H1 (cell line): Measurements from ENCODE around the gene CD28.

Experiments used
- CEBPB ChIP-seq: IDR thresholded peaks from 2 replicates; pipeline ENCODE4 v1.6.1; 2012; ENCODE audit warnings: low read depth, low read length
- CTCF ChIP-seq, 3 experiments: IDR thresholded peaks; 1 replicate in 2 of 3; 2 replicates in 1 of 3; pipeline versions ENCODE4 v1.5.1 to v1.6.1; 2011; ENCODE audit warnings: low read length in 3 of 3, mild to moderate bottlenecking in 3 of 3, inconsistent platforms in 2 of 3, low read depth in 1 of 3, moderate library complexity in 1 of 3; ENCODE audit not compliant: insufficient read depth in 1 of 3; ENCODE audit errors: control extremely low read depth in 1 of 3
- EZH2 ChIP-seq: fragments of 200-600 bp; sonication (generic); IDR thresholded peaks from 2 replicates; pipeline ENCODE4 v1.7.1; 2012; ENCODE audit warnings: low read depth, mild to moderate bottlenecking, moderate library complexity, low read length, inconsistent platforms; ENCODE audit not compliant: severe bottlenecking
- GABPA ChIP-seq: IDR thresholded peaks from 2 replicates; pipeline ENCODE4 v1.6.1; 2011; ENCODE audit warnings: mild to moderate bottlenecking, low read length, moderate library complexity, borderline replicate concordance; ENCODE audit not compliant: insufficient read depth
- HDAC2 ChIP-seq, 2 experiments: fragments of 300-600 bp in 1 of 2; sonication (generic) in 1 of 2; IDR thresholded peaks; 2 replicates each; pipeline ENCODE4 v1.6.1; 2011 to 2012; ENCODE audit warnings: low read depth in 2 of 2, low read length in 2 of 2, mild to moderate bottlenecking in 2 of 2, moderate library complexity in 2 of 2, borderline replicate concordance in 1 of 2, inconsistent platforms in 1 of 2
- JUN ChIP-seq: IDR thresholded peaks from 2 replicates; pipeline ENCODE4 v1.6.1; 2011; ENCODE audit warnings: low read depth, mild to moderate bottlenecking, improper control_type of control experiment, low read length
- POLR2A ChIP-seq, 2 experiments: IDR thresholded peaks; 1 replicate in 1 of 2; 2 replicates in 1 of 2; pipeline ENCODE4 v1.6.1; 2011; ENCODE audit warnings: low read depth in 2 of 2, low read length in 2 of 2, mild to moderate bottlenecking in 2 of 2; ENCODE audit errors: control extremely low read depth in 1 of 2
- POLR2AphosphoS5 ChIP-seq: IDR thresholded peaks from 2 replicates; pipeline ENCODE4 v1.6.1; 2011; ENCODE audit warnings: low read depth, low read length
- RAD21 ChIP-seq, 2 experiments: IDR thresholded peaks in 1 of 2; conservative IDR thresholded peaks in 1 of 2; 2 replicates each; pipeline ENCODE4 v1.6.1; 2011; ENCODE audit warnings: low read depth in 2 of 2, low read length in 2 of 2, improper control_type of control experiment in 1 of 2, inconsistent platforms in 1 of 2, mild to moderate bottlenecking in 1 of 2, moderate library complexity in 1 of 2
- YY1 ChIP-seq: IDR thresholded peaks from 2 replicates; pipeline ENCODE4 v1.6.1; 2011; ENCODE audit warnings: low read depth, mild to moderate bottlenecking, low read length
- TF ChIP-seq, protein P1 (sequence below): IDR thresholded peaks from 2 replicates; pipeline ENCODE4 v1.6.1; 2012; ENCODE audit warnings: inconsistent platforms

- TF ChIP-seq EZH2, result no peak
- no peak for TF ChIP-seq YY1
- TF ChIP-seq POLR2A (IDR thresholded peaks at IDR 0.05; ENCODE audit: control extremely low read depth in 1 of 2, low read depth in 2 of 2, low read length in 2 of 2), result no peak
- no peak for TF ChIP-seq RAD21 (IDR thresholded peaks at IDR 0.05 in 1 of 2, conservative IDR thresholded peaks at IDR 0.05 in 1 of 2; ENCODE audit: low read depth in 2 of 2, low read length in 2 of 2)
- TF ChIP-seq CTCF (IDR thresholded peaks at IDR 0.05; ENCODE audit: control extremely low read depth in 1 of 3, insufficient read depth in 1 of 3, low read depth in 1 of 3, low read length in 3 of 3), result no peak
- TF ChIP-seq JUN, result no peak
- TF ChIP-seq HDAC2 (IDR thresholded peaks at IDR 0.05; ENCODE audit: borderline replicate concordance in 1 of 2, low read depth in 2 of 2, low read length in 2 of 2), result no peak
- TF ChIP-seq CEBPB, result no peak
- no peak for TF ChIP-seq POLR2AphosphoS5
- TF ChIP-seq, protein P1, sequence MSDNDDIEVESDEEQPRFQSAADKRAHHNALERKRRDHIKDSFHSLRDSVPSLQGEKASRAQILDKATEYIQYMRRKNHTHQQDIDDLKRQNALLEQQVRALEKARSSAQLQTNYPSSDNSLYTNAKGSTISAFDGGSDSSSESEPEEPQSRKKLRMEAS, result no peak
- no peak for TF ChIP-seq GABPA
Observed at GRCh38 chr2:203743441-203743981, 37.1 kb downstream of the CD28 start.
